Vagina (tissue), 2 donors: ENCODE measurements around the gene KLF17. TPM values are rescaled to one million over a fixed set of nuclear protein-coding genes. Genes with fewer than 3 reads are reported as not detected.

Experiments used
- DNase-seq, 2 donors: peaks; one replicate each; pipeline ENCODE4 v3.0.0-alpha.2; 2017; ENCODE audit errors: extremely low spot score in 2 of 2
- H3K27ac ChIP-seq: fragments of 200-600 bp; sonication (generic); one replicate; pipeline ENCODE4 v1.5.1; 2019
- H3K27me3 ChIP-seq: fragments of 200-600 bp; sonication (generic); one replicate; pipeline ENCODE4 v1.5.1; 2019
- H3K36me3 ChIP-seq, 2 donors: fragments of 200-600 bp; sonication (generic); one replicate each; pipeline ENCODE4 v1.5.1; 2017 to 2019
- H3K4me1 ChIP-seq: fragments of 200-600 bp; sonication (generic); one replicate; pipeline ENCODE4 v1.5.1; 2019
- H3K4me3 ChIP-seq, 2 donors: fragments of 200-600 bp; sonication (generic); 1 replicate in 1 of 2; 2 replicates in 1 of 2; pipeline ENCODE4 v1.5.1; 2016 to 2019
- H3K9me3 ChIP-seq: fragments of 200-600 bp; sonication (generic); one replicate; pipeline ENCODE4 v1.5.1; 2019
- POLR2A ChIP-seq, 2 donors: fragments of 450-650 bp; IDR thresholded peaks; one replicate each; pipeline ENCODE4 v1.6.1; 2017; ENCODE audit warnings: antibody characterized with exemption in 2 of 2, mild to moderate bottlenecking in 2 of 2, moderate library complexity in 2 of 2
- POLR2AphosphoS5 ChIP-seq, 2 donors: sonication (generic); formaldehyde crosslinking; IDR thresholded peaks; one replicate each; pipeline ENCODE4 v1.9.0; 2017; ENCODE audit warnings: antibody characterized with exemption in 2 of 2, mild to moderate bottlenecking in 2 of 2, low read depth in 1 of 2; ENCODE audit not compliant: insufficient read depth in 1 of 2
- intact Hi-C: fragments of 100-400 bp; cut with DNase I; formaldehyde crosslinking; loops from one replicate; pipeline ENCODE4 v1.15.1; 2023
- total RNA-seq: library from RNA; depleted of rRNA; stranded (reverse); fragments of >200 nt; gene quantifications from one replicate; pipeline ENCODE4 v1.2.3, GENCODE V29; 2016
- TF ChIP-seq, protein P1 (sequence below), 3 experiments: fragments of 450-650 bp in 2 of 3; fragments of 200-600 bp in 1 of 3; sonication (generic) in 1 of 3; IDR thresholded peaks; one replicate each; pipeline ENCODE4 v1.5.1; 2017 to 2019; ENCODE audit warnings: antibody characterized with exemption in 3 of 3, mild to moderate bottlenecking in 2 of 3, moderate library complexity in 2 of 3

Gene KLF17
- total RNA-seq, 1 donor from 2014 or later = 0.25 TPM

DNA sequence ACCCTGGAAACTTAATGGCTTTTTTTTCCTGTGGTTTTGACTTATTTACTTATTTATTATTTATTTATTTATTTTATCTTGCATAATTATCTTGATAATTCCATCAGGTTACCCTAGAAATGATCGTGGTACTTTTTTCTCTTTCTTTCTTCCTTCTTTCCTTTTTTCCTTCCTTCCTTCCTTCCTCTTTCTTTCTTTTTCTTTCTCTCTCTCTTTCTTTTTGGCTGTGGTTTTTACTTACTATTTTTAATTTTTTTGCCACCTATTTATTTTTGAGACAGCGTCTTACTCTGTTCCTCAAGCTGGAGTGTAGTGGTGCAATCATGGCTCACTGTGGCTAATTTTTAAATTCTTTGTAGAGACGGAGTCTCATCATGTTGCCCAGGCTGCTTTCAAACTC is 29.0 kb downstream of the KLF17 start:
- Histone ChIP-seq H3K4me1 (no peaks in the 10 kb centered on the region), H3K36me3 (no peaks in the 10 kb centered on the region), H3K4me3 (no peak overlapping the region), H3K27me3 (no peaks in the 10 kb centered on the region), H3K9me3 (peaks cover 9% of the 10 kb centered on the region), H3K27ac (no peak overlapping the region)
- intact Hi-C loops = no loop called here
- DNase-seq = no peak
- no peak for TF ChIP-seq POLR2A (IDR thresholded peaks at IDR 0.05)
- no peak for TF ChIP-seq POLR2AphosphoS5 (IDR thresholded peaks at IDR 0.05; ENCODE audit: insufficient read depth in 1 of 2, low read depth in 1 of 2)
- TF ChIP-seq, protein P1, sequence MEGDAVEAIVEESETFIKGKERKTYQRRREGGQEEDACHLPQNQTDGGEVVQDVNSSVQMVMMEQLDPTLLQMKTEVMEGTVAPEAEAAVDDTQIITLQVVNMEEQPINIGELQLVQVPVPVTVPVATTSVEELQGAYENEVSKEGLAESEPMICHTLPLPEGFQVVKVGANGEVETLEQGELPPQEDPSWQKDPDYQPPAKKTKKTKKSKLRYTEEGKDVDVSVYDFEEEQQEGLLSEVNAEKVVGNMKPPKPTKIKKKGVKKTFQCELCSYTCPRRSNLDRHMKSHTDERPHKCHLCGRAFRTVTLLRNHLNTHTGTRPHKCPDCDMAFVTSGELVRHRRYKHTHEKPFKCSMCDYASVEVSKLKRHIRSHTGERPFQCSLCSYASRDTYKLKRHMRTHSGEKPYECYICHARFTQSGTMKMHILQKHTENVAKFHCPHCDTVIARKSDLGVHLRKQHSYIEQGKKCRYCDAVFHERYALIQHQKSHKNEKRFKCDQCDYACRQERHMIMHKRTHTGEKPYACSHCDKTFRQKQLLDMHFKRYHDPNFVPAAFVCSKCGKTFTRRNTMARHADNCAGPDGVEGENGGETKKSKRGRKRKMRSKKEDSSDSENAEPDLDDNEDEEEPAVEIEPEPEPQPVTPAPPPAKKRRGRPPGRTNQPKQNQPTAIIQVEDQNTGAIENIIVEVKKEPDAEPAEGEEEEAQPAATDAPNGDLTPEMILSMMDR (IDR thresholded peaks at IDR 0.05) = no peak

DNA sequence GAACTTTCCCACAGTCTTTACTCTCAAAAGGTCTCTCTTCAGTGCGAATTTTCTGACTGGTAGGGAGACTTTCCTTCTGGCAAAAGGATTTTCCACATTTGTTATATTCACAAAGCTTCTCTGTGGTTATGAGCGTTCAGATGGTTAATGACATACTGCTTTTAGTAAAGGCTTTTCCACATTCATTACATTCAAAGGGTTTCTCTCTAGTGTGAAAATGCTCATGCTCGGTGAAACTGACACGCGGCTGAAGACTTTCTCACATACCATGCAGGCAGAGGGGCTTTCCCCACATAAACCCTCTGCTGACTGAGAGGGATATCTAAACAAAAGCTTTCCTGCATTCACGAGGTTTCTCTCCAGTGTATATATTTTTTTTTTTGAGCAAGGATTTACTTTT is 32.7 kb downstream of the KLF17 start:
- H3K36me3 ChIP-seq = no peaks in the 10 kb centered on the region
- no peak overlapping the region for H3K27ac ChIP-seq
- H3K4me1 ChIP-seq = no peaks in the 10 kb centered on the region
- no peak for DNase-seq
- no peak overlapping the region for H3K4me3 ChIP-seq
- intact Hi-C loops = no loop called here
- TF ChIP-seq POLR2A (IDR thresholded peaks at IDR 0.05) (no peak), POLR2AphosphoS5 (IDR thresholded peaks at IDR 0.05; ENCODE audit: insufficient read depth in 1 of 2, low read depth in 1 of 2) (no peak)
- TF ChIP-seq, protein P1 (IDR thresholded peaks at IDR 0.05) = no peak
- H3K27me3 ChIP-seq = no peaks in the 10 kb centered on the region
- H3K9me3 ChIP-seq = no peaks in the 10 kb centered on the region

DNA sequence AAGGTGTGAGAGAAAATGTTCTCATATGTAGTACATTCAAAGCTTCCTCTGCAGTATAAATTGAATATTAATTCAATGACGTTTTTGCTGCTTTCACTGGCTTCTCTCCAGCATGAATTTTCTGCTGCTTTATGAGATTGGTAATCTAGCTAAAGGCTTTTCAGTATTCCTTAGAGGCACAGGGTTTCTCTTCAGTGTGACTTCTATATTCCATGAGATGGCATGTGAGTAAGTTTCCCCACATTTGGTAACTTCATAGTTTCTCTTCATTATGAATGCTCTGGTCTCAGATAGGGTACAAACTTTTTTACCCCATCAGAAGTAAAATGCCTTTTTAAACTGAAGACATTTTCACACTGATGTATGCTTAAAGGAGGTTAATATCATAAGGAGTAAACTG is 33.2 kb downstream of the KLF17 start:
- no peaks in the 10 kb centered on the region for H3K4me1 ChIP-seq
- no peaks in the 10 kb centered on the region for H3K27me3 ChIP-seq
- TF ChIP-seq POLR2A (IDR thresholded peaks at IDR 0.05) (no peak), POLR2AphosphoS5 (IDR thresholded peaks at IDR 0.05; ENCODE audit: insufficient read depth in 1 of 2, low read depth in 1 of 2) (no peak)
- TF ChIP-seq, protein P1 (IDR thresholded peaks at IDR 0.05) = no peak
- no peak overlapping the region for H3K27ac ChIP-seq
- H3K36me3 ChIP-seq = no peaks in the 10 kb centered on the region
- no peak overlapping the region for H3K4me3 ChIP-seq
- H3K9me3 ChIP-seq = no peaks in the 10 kb centered on the region
- intact Hi-C loops = no loop called here
- no peak for DNase-seq

DNA sequence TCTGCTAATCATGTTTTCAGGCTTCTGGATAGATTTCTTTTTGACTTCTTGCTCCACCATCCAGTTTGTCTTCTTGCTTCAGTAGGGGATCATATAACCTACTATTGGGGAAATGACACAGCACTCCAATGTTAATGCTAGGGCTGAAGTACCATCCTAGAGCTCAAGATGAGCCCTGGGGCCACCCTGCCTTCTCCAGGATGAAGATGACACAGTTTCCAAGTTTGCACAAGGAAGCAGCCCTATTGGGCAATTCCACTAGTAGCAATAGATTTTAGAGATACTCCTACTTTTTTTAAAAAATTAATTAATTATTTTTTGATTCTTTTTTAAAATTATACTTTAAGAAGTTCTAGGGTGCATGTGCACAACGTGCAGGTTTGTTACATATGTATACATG is 34.1 kb downstream of the KLF17 start:
- TF ChIP-seq POLR2AphosphoS5 (IDR thresholded peaks at IDR 0.05; ENCODE audit: insufficient read depth in 1 of 2, low read depth in 1 of 2) (no peak), POLR2A (IDR thresholded peaks at IDR 0.05) (no peak)
- TF ChIP-seq, protein P1 (IDR thresholded peaks at IDR 0.05) = no peak
- H3K4me3 ChIP-seq = no peak overlapping the region
- no peaks in the 10 kb centered on the region for H3K27me3 ChIP-seq
- no peak overlapping the region for H3K27ac ChIP-seq
- intact Hi-C loops = no loop called here
- H3K9me3 ChIP-seq = no peaks in the 10 kb centered on the region
- no peaks in the 10 kb centered on the region for H3K36me3 ChIP-seq
- DNase-seq = no peak
- no peaks in the 10 kb centered on the region for H3K4me1 ChIP-seq

DNA sequence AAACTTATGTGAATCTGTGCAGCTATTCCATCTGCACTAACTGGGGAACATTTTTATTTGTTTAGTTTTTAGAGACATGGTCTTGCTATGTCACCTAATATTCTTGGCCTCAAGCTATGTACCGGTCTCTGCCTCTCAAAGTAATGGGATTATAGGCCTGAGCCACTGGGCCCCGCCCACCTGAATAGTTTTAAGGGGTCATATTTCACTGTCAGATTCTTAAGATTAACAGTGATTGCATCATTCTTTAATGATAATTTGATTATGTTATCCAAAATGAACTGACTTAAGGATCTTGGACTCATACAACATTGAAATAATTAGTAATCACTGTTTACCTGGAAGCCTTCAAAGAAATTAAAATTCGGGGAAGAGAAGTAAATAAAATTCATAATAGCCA is 35.4 kb downstream of the KLF17 start:
- Histone ChIP-seq H3K27ac (no peak overlapping the region), H3K27me3 (no peaks in the 10 kb centered on the region), H3K4me1 (no peaks in the 10 kb centered on the region), H3K36me3 (no peaks in the 10 kb centered on the region), H3K9me3 (no peaks in the 10 kb centered on the region), H3K4me3 (no peak overlapping the region)
- DNase-seq = no peak
- TF ChIP-seq POLR2AphosphoS5 (IDR thresholded peaks at IDR 0.05; ENCODE audit: insufficient read depth in 1 of 2, low read depth in 1 of 2) (no peak), POLR2A (IDR thresholded peaks at IDR 0.05) (no peak)
- TF ChIP-seq, protein P1 (IDR thresholded peaks at IDR 0.05) = no peak
- intact Hi-C loops = no loop called here
